ENCODE measurements around the gene KLF16.

KLF16 gene

DNA sequence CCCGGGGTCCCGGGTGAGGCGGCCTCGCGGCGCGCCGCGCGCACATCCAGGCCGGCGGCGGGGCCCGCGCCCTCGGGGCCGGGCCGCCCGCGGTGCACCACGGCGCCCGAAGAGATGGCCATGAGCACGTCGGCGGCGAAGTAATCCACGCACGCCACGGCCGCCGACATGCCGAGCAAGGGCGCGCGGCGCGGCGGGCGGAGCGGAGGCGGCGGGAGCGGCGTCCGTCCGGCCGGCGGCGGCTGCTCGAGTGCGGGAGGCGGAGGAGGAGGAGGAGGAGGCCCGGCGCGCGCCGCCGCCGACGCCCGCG, at the start of gene KLF16:
Gene KLF16, minus strand, starts transcription at position 252 of the 310 bp plus-strand sequence. Its CDS starts 82 bp downstream, at position 170.
- no peaks in the 10 kb centered on the region for H3K9me3 Mint-ChIP-seq
- H3K4me1 Mint-ChIP-seq (ENCODE audit: low read depth): peaks cover 11% of the 10 kb centered on the region
- DNase-seq (ENCODE audit: low spot score): no peak
- H3K4me3 Mint-ChIP-seq: peak within 1 kb of the TSS; percentile 96
- H3K36me3 Mint-ChIP-seq (ENCODE audit: low read depth): peaks cover 3% of the 10 kb centered on the region
- H3K27me3 Mint-ChIP-seq (ENCODE audit: low read depth): no peaks in the 10 kb centered on the region
- H3K27ac Mint-ChIP-seq: peak within 1 kb of the TSS; percentile 95

DNA sequence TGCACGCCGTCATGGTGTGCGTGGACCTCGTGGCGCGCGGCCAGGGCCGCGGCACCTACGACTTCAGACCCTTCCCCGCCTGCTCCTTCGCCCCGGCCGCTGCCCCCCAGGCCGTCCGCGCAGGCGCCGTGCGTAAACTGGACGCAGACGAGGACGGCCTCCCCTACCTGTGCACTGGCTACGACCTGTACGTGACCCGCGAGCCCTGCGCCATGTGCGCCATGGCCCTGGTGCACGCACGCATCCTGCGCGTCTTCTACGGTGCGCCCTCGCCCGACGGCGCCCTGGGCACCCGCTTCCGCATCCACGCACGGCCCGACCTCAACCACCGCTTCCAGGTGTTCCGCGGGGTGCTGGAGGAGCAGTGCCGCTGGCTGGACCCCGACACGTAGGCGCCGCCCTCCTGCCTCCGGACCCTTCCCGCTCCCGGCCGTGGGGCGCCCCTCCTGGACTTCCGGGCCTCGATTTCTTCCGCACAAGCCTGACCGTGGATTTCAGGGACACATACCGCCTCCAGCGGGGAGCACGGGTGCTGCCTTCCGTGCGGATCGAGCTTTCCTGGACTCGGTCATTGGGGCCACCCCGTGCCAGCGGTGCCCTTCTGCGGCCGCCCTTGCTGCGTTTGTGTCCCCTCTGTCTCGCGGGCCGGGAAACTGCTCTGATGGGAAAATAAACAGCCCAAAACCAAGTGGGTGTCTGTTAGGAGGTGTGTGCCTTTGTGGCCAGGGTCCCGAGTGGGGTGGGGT, 49.6 kb upstream of the KLF16 start:
- Mint-ChIP-seq H3K27ac (no peak overlapping the region), H3K4me3 (no peak overlapping the region), H3K36me3 (ENCODE audit: low read depth) (peaks cover 5% of the 10 kb centered on the region), H3K27me3 (ENCODE audit: low read depth) (no peaks in the 10 kb centered on the region), H3K9me3 (no peaks in the 10 kb centered on the region), H3K4me1 (ENCODE audit: low read depth) (peaks cover 2% of the 10 kb centered on the region)
- DNase-seq (ENCODE audit: low spot score): no peak

DNA sequence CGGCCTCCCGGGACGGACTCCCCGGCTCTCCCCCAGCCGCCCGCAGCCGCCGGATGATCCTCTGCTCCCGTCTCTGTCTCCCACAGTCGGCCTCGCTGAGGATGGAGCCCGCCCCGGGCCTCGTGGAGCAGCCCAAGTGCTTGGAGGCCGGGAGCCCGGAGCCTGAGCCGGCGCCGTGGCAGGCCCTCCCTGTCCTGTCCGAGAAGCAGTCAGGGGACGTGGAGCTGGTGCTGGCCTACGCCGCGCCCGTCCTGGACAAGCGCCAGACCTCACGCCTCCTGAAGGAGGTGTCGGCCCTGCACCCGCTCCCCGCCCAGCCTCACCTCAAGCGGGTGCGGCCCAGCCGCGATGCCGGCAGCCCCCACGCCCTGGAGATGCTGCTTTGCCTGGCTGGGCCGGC, 48.6 kb upstream of the KLF16 start:
- Mint-ChIP-seq H3K9me3 (no peaks in the 10 kb centered on the region), H3K36me3 (ENCODE audit: low read depth) (peaks cover 5% of the 10 kb centered on the region), H3K4me1 (ENCODE audit: low read depth) (peaks cover 2% of the 10 kb centered on the region), H3K4me3 (no peak overlapping the region), H3K27me3 (ENCODE audit: low read depth) (no peaks in the 10 kb centered on the region), H3K27ac (no peak overlapping the region)
- DNase-seq (ENCODE audit: low spot score): no peak

GRCh38 chr19:1911098-1911497, 47.7 kb upstream of the KLF16 start:
- no peaks in the 10 kb centered on the region for H3K27me3 Mint-ChIP-seq (ENCODE audit: low read depth)
- H3K27ac Mint-ChIP-seq: no peak overlapping the region
- peaks cover 5% of the 10 kb centered on the region for H3K36me3 Mint-ChIP-seq (ENCODE audit: low read depth)
- H3K4me3 Mint-ChIP-seq: no peak overlapping the region
- no peak for DNase-seq (ENCODE audit: low spot score)
- peaks cover 2% of the 10 kb centered on the region for H3K4me1 Mint-ChIP-seq (ENCODE audit: low read depth)
- H3K9me3 Mint-ChIP-seq: no peaks in the 10 kb centered on the region

GRCh38 chr19:1910177-1910576, 46.8 kb upstream of the KLF16 start:
- Mint-ChIP-seq H3K36me3 (ENCODE audit: low read depth) (peaks cover 8% of the 10 kb centered on the region), H3K4me1 (ENCODE audit: low read depth) (peaks cover 7% of the 10 kb centered on the region), H3K27ac (no peak overlapping the region), H3K9me3 (no peaks in the 10 kb centered on the region), H3K27me3 (ENCODE audit: low read depth) (no peaks in the 10 kb centered on the region), H3K4me3 (no peak overlapping the region)
- no peak for DNase-seq (ENCODE audit: low spot score)

DNA sequence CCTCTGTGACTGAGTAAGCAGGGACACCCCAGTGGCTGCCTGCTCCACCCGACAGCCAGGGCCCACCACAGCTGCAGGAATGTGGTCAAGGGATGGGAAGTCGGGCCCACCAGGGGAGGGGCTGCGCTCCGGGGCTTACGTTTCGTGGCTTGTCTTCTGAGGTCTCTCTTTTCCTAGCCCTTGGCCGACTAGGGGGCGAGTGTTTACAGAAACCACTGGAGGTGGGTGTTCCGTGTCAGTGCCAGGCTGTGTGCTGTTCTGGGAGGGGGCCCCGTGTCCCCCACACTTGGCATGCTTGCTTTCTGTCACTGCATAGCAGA, 46.3 kb upstream of the KLF16 start:
- Mint-ChIP-seq H3K4me1 (ENCODE audit: low read depth) (peaks cover 10% of the 10 kb centered on the region), H3K27ac (no peak overlapping the region), H3K27me3 (ENCODE audit: low read depth) (no peaks in the 10 kb centered on the region), H3K9me3 (no peaks in the 10 kb centered on the region), H3K4me3 (no peak overlapping the region), H3K36me3 (ENCODE audit: low read depth) (peaks cover 8% of the 10 kb centered on the region)
- no peak for DNase-seq (ENCODE audit: low spot score)

DNA sequence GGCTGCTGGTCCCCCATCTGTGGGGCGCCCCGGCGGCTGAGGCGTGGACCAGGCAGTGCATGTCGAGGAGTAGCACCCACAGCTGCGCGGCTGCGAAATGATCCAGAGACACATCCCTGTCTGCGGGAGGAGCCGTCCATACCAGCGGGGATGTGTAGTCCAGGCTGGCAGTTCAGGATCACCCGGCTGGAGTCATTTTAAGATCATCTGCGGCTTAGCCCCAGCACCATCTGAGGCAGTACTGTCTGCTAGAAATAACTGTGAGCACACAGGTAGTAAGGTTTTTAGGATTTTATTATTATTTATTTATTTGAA, 44.9 kb upstream of the KLF16 start:
- H3K9me3 Mint-ChIP-seq: no peaks in the 10 kb centered on the region
- no peak overlapping the region for H3K27ac Mint-ChIP-seq
- H3K4me1 Mint-ChIP-seq (ENCODE audit: low read depth): peaks cover 21% of the 10 kb centered on the region
- no peak for DNase-seq (ENCODE audit: low spot score)
- no peak overlapping the region for H3K4me3 Mint-ChIP-seq
- H3K27me3 Mint-ChIP-seq (ENCODE audit: low read depth): no peaks in the 10 kb centered on the region
- H3K36me3 Mint-ChIP-seq (ENCODE audit: low read depth): peaks cover 6% of the 10 kb centered on the region

DNA sequence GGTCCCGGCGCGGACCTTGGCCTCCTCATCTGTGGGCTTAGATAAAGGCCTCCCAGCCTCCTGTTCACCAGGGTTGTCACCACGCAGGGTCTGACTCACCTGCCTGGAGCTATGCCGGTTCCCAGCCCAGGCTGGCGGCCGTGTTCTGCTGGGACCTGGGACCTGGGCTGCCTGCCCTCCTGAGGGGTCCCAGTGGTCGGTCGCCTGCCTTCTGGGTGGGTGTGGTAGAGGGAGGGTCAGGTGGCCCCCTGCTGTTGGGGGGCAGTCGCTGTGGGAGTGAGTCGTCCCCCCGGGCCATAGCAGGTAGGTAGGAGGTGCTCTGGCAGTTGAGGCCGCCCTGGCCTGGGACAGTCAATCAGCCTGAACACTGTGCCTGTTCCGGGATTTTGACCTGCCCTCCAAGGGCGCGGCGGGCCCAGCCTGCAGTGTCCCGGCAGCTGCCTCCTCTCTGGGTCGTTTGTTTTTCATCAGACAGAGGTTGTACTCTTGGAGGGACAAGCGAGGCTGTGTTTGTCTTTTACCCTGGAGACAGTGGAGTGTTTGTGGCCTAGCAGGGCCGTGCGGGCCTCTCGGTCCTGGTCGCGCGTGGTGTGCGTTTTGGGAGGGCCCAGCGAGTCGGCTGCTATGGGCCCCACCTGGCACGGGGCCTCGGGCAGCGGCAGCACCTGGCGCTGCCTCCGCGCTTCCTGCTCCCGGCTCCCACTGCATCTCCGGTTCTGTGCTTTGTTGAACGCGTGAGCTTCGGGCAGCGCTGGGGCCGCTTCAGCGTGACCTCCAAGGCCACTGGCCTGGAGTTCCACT, 44.4 kb upstream of the KLF16 start:
- Mint-ChIP-seq H3K4me1 (ENCODE audit: low read depth) (peaks cover 27% of the 10 kb centered on the region), H3K27me3 (ENCODE audit: low read depth) (no peaks in the 10 kb centered on the region), H3K36me3 (ENCODE audit: low read depth) (peaks cover 3% of the 10 kb centered on the region), H3K27ac (no peak overlapping the region), H3K9me3 (no peaks in the 10 kb centered on the region), H3K4me3 (no peak overlapping the region)
- DNase-seq (ENCODE audit: low spot score): no peak

GRCh38 chr19:1906985-1907562, 43.7 kb upstream of the KLF16 start:
- Mint-ChIP-seq H3K4me1 (ENCODE audit: low read depth) (peaks cover 27% of the 10 kb centered on the region), H3K9me3 (no peaks in the 10 kb centered on the region), H3K36me3 (ENCODE audit: low read depth) (peaks cover 3% of the 10 kb centered on the region), H3K27me3 (ENCODE audit: low read depth) (no peaks in the 10 kb centered on the region), H3K4me3 (peak overlapping the region; percentile 44), H3K27ac (no peak overlapping the region)
- DNase-seq (ENCODE audit: low spot score): no peak

DNA sequence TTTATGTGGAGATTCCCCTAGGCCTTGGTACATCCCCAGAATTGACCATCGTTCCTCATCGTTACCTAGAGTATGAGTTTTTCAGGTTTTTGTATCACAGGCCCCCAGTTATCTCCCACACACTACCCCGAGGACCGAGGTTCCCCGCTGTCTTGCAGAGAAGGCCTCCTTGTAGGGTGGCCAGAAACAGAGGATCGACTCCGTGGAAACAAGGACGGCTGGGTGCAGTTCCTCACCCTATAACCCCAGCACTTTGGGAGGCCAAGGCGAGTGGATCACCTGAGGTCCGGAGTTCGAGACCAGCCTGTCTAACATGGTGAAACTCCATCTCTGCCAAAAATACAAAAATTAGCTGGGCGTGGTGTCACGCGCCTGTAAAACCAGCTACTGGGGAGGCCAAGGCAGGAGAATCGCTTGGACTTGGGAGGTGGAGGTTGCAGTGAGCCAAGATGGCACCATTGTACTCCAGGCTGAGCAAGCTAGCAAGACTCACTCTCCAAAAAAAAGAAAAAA, 42.5 kb upstream of the KLF16 start:
- H3K9me3 Mint-ChIP-seq: no peaks in the 10 kb centered on the region
- H3K4me3 Mint-ChIP-seq: peak overlapping the region; percentile 89
- peak overlapping the region; percentile 86 for H3K27ac Mint-ChIP-seq
- peaks cover 27% of the 10 kb centered on the region for H3K4me1 Mint-ChIP-seq (ENCODE audit: low read depth)
- no peaks in the 10 kb centered on the region for H3K27me3 Mint-ChIP-seq (ENCODE audit: low read depth)
- peaks cover 3% of the 10 kb centered on the region for H3K36me3 Mint-ChIP-seq (ENCODE audit: low read depth)
- no peak for DNase-seq (ENCODE audit: low spot score)

DNA sequence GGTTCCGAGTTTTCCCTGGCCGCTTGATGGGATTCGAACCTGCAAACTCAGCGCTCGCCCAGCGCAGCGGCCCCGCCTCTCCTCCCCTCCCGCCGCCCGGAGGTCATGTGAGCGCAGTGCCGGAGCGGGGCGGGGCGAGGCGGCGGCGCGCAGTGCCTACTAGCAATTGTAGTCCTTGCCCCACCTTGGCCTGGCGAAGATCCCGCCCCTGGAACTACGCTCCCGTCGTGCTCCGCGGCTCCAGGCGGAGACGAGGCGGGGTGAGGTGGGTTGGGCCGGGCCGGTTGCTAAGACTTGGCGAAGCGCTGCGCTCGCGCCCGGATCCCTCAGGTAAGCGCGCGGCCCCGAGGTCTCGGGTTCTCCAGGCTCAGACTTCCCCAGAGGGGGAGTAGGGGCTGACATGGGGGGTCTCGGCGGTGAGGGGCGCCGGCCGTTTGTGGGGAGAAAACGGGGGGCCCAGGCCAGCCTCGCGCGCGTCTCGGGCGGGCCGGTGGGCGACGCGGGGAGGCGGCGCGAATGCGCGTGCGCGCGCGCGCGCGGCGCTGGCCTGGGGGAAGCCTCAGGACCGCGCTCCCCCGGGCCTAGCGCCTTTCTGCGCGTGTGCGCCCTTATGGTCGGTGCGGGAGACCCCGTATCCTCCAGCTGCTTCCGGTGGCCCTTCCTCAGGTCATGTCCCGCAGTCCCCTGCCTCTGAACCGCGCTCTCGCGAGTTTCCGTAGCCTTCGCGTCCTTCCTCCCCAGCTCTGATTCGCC, 41.9 kb upstream of the KLF16 start, which contains the start of the genes ADAT3 and SCAMP4:
Gene ADAT3, plus strand, starts transcription at position 290 of the 753 bp plus-strand sequence. CDS start 6,649 bp downstream, outside the sequence.
Gene SCAMP4, plus strand, starts transcription at position 290 of the 753 bp plus-strand sequence. CDS start 9,621 bp downstream, outside the sequence.
- peak within 1 kb of the TSS; percentile 86 for H3K27ac Mint-ChIP-seq
- H3K4me1 Mint-ChIP-seq (ENCODE audit: low read depth): peaks cover 27% of the 10 kb centered on the region
- DNase-seq (ENCODE audit: low spot score): peak; percentile 99
- H3K9me3 Mint-ChIP-seq: no peaks in the 10 kb centered on the region
- peaks cover 3% of the 10 kb centered on the region for H3K36me3 Mint-ChIP-seq (ENCODE audit: low read depth)
- peak within 1 kb of the TSS; percentile 89 for H3K4me3 Mint-ChIP-seq
- no peaks in the 10 kb centered on the region for H3K27me3 Mint-ChIP-seq (ENCODE audit: low read depth)

GRCh38 chr19:1904860-1905109, 41.4 kb upstream of the KLF16 start:
- peaks cover 25% of the 10 kb centered on the region for H3K4me1 Mint-ChIP-seq (ENCODE audit: low read depth)
- peak overlapping the region; percentile 84 for H3K4me3 Mint-ChIP-seq
- no peaks in the 10 kb centered on the region for H3K27me3 Mint-ChIP-seq (ENCODE audit: low read depth)
- H3K36me3 Mint-ChIP-seq (ENCODE audit: low read depth): peaks cover 3% of the 10 kb centered on the region
- H3K27ac Mint-ChIP-seq: peak overlapping the region; percentile 62
- no peaks in the 10 kb centered on the region for H3K9me3 Mint-ChIP-seq
- no peak for DNase-seq (ENCODE audit: low spot score)

DNA sequence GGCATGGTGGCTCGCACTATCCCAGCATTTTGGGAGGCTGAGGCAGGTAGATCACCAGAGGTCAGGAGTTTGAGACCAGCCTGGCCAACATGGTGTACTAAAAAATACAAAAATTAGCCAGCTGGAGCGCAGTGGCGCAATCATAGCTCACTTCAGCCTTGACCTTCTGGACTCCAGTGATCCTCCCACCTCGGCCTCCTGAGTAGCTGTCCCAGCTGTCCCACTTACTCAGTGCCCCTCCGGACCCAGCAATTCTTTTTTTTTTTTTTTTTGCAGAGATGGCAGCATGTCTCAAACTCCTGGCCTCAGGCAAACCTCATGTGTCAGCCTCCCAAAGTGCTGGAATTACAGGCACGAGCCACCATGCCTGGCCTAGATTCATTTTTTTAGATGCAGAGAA, 39.5 kb upstream of the KLF16 start:
- peaks cover 31% of the 10 kb centered on the region for H3K4me1 Mint-ChIP-seq (ENCODE audit: low read depth)
- H3K27me3 Mint-ChIP-seq (ENCODE audit: low read depth): no peaks in the 10 kb centered on the region
- H3K4me3 Mint-ChIP-seq: peak overlapping the region; percentile 59
- no peak for DNase-seq (ENCODE audit: low spot score)
- peak overlapping the region; percentile 65 for H3K27ac Mint-ChIP-seq
- peaks cover 3% of the 10 kb centered on the region for H3K36me3 Mint-ChIP-seq (ENCODE audit: low read depth)
- no peaks in the 10 kb centered on the region for H3K9me3 Mint-ChIP-seq

- Mint-ChIP-seq H3K4me1 (ENCODE audit: low read depth) (peaks cover 38% of the 10 kb centered on the region), H3K36me3 (ENCODE audit: low read depth) (peaks cover 3% of the 10 kb centered on the region), H3K27me3 (ENCODE audit: low read depth) (no peaks in the 10 kb centered on the region), H3K9me3 (no peaks in the 10 kb centered on the region), H3K4me3 (no peak overlapping the region), H3K27ac (no peak overlapping the region)
- DNase-seq (ENCODE audit: low spot score): no peak
Observed at GRCh38 chr19:1901940-1902404, 38.6 kb upstream of the KLF16 start.

Data from T-helper 2 cell treated with Interferon-gamma antibody and Interleukin-4, amounts not matched to agents 5 μg/mL and 100 μg/mL, for 36 hours (primary cell).